Measurements from ENCODE around the gene LUC7L2.

- TF ChIP-seq CTCF (IDR thresholded peaks at IDR 0.05): no peak
- peak; percentile 79 for TF ChIP-seq POLR2A (IDR thresholded peaks at IDR 0.05)
- TF ChIP-seq POLR2AphosphoS5 (IDR thresholded peaks at IDR 0.05): peak in 1 of 3 donors; percentile 5
Observed at GRCh38 chr7:139341776-139342226, 17.9 kb upstream of the LUC7L2 start.

Data from breast epithelium (tissue), 3 donors.